H1 (cell line): ENCODE data around the gene RFX6.

Source experiments
- ATF2 ChIP-seq: IDR thresholded peaks from 2 replicates; pipeline ENCODE4 v1.6.1; 2012; ENCODE audit warnings: low read length, inconsistent platforms
- CHD2 ChIP-seq: IDR thresholded peaks from 2 replicates; pipeline ENCODE4 v1.6.1; 2012; ENCODE audit warnings: low read length, improper control_type of control experiment
- CTCF ChIP-seq, 3 experiments: IDR thresholded peaks; 1 replicate in 2 of 3; 2 replicates in 1 of 3; pipeline versions ENCODE4 v1.5.1 to v1.6.1; 2011; ENCODE audit warnings: low read length in 3 of 3, mild to moderate bottlenecking in 3 of 3, inconsistent platforms in 2 of 3, low read depth in 1 of 3, moderate library complexity in 1 of 3; ENCODE audit not compliant: insufficient read depth in 1 of 3; ENCODE audit errors: control extremely low read depth in 1 of 3
- E2F6 ChIP-seq: IDR thresholded peaks from 2 replicates; pipeline ENCODE4 v1.6.1; 2012; ENCODE audit warnings: inconsistent platforms
- EP300 ChIP-seq, 2 experiments: IDR thresholded peaks; 1 replicate in 1 of 2; 2 replicates in 1 of 2; pipeline ENCODE4 v1.6.1; 2011 to 2012; ENCODE audit warnings: low read depth in 2 of 2, low read length in 2 of 2, mild to moderate bottlenecking in 2 of 2, borderline replicate concordance in 1 of 2, inconsistent platforms in 1 of 2, moderate library complexity in 1 of 2
- EZH2 ChIP-seq: fragments of 200-600 bp; sonication (generic); IDR thresholded peaks from 2 replicates; pipeline ENCODE4 v1.7.1; 2012; ENCODE audit warnings: low read depth, mild to moderate bottlenecking, moderate library complexity, low read length, inconsistent platforms; ENCODE audit not compliant: severe bottlenecking
- GTF2F1 ChIP-seq: IDR thresholded peaks from 2 replicates; pipeline ENCODE4 v1.6.1; 2012; ENCODE audit warnings: low read depth, low read length, improper control_type of control experiment, borderline replicate concordance
- MAFK ChIP-seq: IDR thresholded peaks from 2 replicates; pipeline ENCODE4 v1.6.1; 2012; ENCODE audit warnings: low read depth, mild to moderate bottlenecking, improper control_type of control experiment, low read length
- POLR2A ChIP-seq, 2 experiments: IDR thresholded peaks; 1 replicate in 1 of 2; 2 replicates in 1 of 2; pipeline ENCODE4 v1.6.1; 2011; ENCODE audit warnings: low read depth in 2 of 2, low read length in 2 of 2, mild to moderate bottlenecking in 2 of 2; ENCODE audit errors: control extremely low read depth in 1 of 2
- RAD21 ChIP-seq, 2 experiments: IDR thresholded peaks in 1 of 2; conservative IDR thresholded peaks in 1 of 2; 2 replicates each; pipeline ENCODE4 v1.6.1; 2011; ENCODE audit warnings: low read depth in 2 of 2, low read length in 2 of 2, improper control_type of control experiment in 1 of 2, inconsistent platforms in 1 of 2, mild to moderate bottlenecking in 1 of 2, moderate library complexity in 1 of 2
- RFX5 ChIP-seq: IDR thresholded peaks from 2 replicates; pipeline ENCODE4 v1.6.1; 2011; ENCODE audit warnings: low read depth, low read length, improper control_type of control experiment, borderline replicate concordance
- SUZ12 ChIP-seq: fragments of 200-600 bp; sonication (generic); IDR thresholded peaks from 2 replicates; pipeline ENCODE4 v1.6.1; 2012; ENCODE audit warnings: mild to moderate bottlenecking, inconsistent platforms, low read length, moderate library complexity, mixed read lengths
- TAF1 ChIP-seq: IDR thresholded peaks from 2 replicates; pipeline ENCODE4 v1.6.1; 2011; ENCODE audit warnings: mild to moderate bottlenecking, low read depth, low read length
- USF2 ChIP-seq: IDR thresholded peaks from 2 replicates; pipeline ENCODE4 v1.6.1; 2011; ENCODE audit warnings: low read length, improper control_type of control experiment

- no peak for TF ChIP-seq CHD2
- TF ChIP-seq POLR2A (IDR thresholded peaks at IDR 0.05; ENCODE audit: control extremely low read depth in 1 of 2, low read depth in 2 of 2, low read length in 2 of 2): no peak
- TF ChIP-seq TAF1: no peak
- no peak for TF ChIP-seq USF2
- TF ChIP-seq RAD21 (IDR thresholded peaks at IDR 0.05 in 1 of 2, conservative IDR thresholded peaks at IDR 0.05 in 1 of 2; ENCODE audit: low read depth in 2 of 2, low read length in 2 of 2): peak; percentile 65 to 75
- no peak for TF ChIP-seq SUZ12
- TF ChIP-seq RFX5: no peak
- TF ChIP-seq E2F6: no peak
- peak in 2 of 3 experiments; percentile 64 to 73; a peak in 3 of 4 replicates for TF ChIP-seq CTCF (IDR thresholded peaks at IDR 0.05; ENCODE audit: control extremely low read depth in 1 of 3, insufficient read depth in 1 of 3, low read depth in 1 of 3, low read length in 3 of 3)
- no peak for TF ChIP-seq EZH2
- TF ChIP-seq GTF2F1: no peak
- TF ChIP-seq ATF2: no peak
- no peak for TF ChIP-seq EP300 (IDR thresholded peaks at IDR 0.05; ENCODE audit: borderline replicate concordance in 1 of 2, low read depth in 2 of 2, low read length in 2 of 2)
- TF ChIP-seq MAFK: no peak
Observed at GRCh38 chr6:116969211-116969863, 92.3 kb downstream of the RFX6 start.
